LHCN-M2 (cell line): ENCODE data around the gene GALNT14. TPM values are rescaled to one million over a fixed set of nuclear protein-coding genes. Genes with fewer than 3 reads are reported as not detected.
"Not testable (repeated sequence)": the region's sequence is repeated elsewhere in the genome, so short reads cannot be mapped to it uniquely, and the experiment has no call there.

Experiments
- DNase-seq: peaks from one replicate; pipeline ENCODE4 v3.0.0-alpha.2; 2012; ENCODE audit warnings: low read depth
- polyA plus RNA-seq: library from polyadenylated mRNA; unstranded; fragments of >200 nt; gene quantifications from one replicate; pipeline ENCODE4 v1.2.1, GENCODE V29; 2012; ENCODE audit warnings: missing spikeins
- total RNA-seq: library from RNA; depleted of rRNA; stranded (reverse); fragments of >200 nt; gene quantifications from 2 replicates; pipeline ENCODE4 v1.2.3, GENCODE V29; 2014; rRNA removed

Gene GALNT14, protein sequence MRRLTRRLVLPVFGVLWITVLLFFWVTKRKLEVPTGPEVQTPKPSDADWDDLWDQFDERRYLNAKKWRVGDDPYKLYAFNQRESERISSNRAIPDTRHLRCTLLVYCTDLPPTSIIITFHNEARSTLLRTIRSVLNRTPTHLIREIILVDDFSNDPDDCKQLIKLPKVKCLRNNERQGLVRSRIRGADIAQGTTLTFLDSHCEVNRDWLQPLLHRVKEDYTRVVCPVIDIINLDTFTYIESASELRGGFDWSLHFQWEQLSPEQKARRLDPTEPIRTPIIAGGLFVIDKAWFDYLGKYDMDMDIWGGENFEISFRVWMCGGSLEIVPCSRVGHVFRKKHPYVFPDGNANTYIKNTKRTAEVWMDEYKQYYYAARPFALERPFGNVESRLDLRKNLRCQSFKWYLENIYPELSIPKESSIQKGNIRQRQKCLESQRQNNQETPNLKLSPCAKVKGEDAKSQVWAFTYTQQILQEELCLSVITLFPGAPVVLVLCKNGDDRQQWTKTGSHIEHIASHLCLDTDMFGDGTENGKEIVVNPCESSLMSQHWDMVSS
- total RNA-seq: not detected in 2 replicates
- polyA plus RNA-seq: not detected

DNA sequence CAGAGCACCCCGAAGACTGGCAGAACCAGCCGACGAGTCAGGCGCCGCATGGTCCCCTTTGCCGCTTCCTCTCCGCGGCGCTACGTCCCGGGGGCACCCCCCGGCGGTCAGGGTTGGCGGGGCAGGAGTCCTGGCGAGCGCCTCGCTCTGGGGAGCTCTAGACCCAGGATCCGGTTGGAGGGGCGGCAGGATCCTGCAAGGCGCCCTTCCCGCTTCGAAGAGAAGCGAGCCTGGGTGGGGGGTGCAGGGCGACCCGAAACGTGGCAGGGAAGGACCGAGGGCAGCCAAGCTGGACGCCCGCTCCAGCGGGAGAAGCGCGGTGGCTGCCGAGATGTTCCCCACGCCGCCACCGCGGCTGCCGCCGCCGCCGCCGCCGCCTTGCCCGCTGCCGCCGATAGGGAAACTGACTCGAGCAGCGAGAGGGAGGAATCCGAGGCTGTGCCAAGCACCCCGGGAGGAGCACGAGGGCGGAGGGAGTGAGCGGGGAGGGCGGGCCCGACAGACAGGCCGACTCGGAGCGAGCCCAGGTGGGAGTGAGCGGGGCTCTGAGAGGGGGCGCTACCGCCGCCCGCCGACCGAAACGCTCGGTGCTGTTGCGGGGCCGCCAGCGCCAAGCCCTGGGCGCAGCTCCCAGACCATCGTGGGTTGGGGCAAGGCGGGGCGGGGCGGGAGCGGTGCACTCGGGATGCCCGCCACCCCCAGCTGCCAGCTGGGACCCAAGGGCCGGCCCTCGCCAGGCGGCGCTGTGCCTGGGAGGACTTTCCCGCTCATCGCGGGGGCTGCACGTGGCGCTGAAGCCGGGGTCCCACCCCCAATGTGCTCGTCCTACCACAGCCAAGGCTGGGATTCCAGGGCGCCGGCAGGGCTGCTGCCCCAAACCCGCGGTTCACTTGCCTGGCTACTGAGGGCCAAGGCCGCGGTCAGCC, at the start of gene GALNT14:
Gene GALNT14 (minus strand): TSS at position 404 of the 926 bp plus-strand sequence. CDS start 354 bp downstream, at position 50.
- DNase-seq: peak; percentile 2

DNA sequence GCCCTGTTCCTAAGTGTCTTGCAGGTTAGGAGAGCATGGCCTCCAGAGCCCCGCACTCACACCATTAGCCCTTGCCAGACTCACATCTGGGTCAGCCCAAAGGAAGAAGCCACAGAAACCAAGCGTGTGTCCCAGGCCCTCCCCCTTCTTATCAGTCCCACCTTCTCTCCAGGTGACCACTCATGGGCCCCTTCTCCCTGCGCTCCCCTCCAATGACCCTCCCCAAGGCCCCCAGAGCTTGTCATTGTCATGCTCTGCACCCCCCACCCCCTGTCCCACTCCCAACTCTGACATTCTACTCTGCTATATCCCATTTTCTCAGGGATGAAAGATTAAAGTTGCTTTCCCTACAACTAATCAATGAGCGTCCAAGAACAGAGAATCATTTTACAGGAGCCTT, 48.9 kb upstream of the GALNT14 start:
- no peak for DNase-seq

DNA sequence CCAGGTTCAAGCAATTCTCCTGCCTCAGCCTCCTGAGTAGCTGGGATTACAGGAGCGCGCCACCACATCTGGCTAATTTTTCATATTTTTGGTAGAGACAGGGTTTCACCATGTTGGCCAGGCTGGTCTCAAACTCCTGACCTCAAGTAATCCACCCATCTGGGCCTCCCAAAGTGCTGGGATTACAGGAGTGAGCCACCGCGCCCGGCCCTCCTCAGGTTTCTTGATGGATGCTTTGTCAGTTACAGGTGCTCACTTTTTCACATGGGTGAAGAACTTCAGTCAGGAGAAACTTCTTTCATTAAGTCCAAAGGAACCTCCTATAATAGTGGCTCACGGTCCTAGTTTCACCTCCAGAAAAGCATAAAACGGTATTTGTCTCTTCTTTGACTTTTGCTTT, 45.7 kb upstream of the GALNT14 start:
- DNase-seq: not testable (repeated sequence)

GRCh38 chr2:31176742-31177141, 38.5 kb upstream of the GALNT14 start:
- no peak for DNase-seq

DNA sequence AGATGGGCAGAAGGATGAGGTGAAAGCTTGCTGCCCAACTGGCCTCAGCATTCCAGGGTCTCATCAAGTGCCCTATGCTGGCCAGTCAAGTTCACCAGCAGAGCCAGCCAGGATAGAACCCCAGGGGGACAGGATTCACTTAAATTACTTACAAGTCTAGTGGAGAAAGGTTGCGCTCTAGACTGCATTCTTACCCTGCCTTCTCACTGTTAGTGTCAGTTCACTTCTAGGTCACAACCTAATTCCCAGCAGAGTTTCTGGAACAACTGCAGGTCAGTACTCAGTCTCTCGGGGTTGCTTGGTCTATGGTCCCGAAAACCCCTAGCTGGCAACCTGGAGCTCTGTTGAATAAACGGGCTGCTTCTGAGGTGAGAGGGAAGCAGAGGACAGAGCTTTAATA, 32.9 kb upstream of the GALNT14 start:
- DNase-seq: no peak

DNA sequence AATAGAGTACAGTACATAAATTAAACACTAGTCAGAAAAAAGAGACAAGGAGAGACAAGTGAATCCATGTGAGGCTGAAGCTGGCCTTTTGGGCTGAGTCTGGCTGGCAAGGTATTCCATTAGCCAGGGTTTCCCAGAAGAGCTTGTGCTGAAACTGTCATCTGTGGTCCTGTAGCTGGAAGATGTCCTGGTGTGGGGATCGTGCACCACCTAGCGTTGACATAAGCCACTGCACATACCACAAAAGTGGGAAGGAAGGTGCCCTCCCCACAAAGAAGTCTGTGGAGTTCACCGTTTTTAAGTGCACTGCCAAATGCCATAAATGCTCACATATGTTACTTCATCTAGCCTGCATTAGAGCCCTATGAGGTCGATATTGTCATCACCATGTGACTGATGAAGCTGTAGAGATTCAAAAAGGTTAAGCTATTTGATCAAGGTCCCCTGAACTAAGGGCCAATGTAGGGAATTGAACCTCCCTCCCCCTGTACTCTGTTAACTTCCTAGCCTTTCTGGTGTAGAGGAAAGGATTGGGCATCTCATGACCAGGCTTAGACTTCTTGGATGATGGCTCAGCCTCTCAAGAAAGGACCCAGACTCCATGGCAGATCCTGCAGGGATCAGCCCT, 31.9 kb upstream of the GALNT14 start:
- DNase-seq: peak; percentile 43

GRCh38 chr2:31168291-31168690, 30.1 kb upstream of the GALNT14 start:
- no peak for DNase-seq

DNA sequence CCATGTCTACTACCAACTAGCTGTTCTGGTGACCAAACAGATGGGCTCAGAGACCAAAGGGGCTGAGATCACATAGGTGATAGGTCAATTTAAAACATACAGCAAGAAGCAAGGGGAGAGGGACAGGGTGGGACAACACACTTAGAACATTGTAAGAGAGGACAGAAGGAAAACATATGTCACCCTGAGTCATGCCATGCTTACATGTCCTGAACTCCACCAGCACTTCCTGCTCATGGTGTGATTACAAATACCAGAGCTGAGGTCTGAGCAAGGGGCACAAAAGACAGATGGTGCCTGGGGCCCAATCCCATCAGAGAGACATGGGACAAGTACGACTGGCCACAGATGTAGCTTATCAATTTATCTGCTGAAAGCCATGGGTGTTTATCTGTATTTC, 28.7 kb upstream of the GALNT14 start:
- DNase-seq: no peak

- peak; percentile 40 for DNase-seq
Measured at GRCh38 chr2:31163011-31163539, 24.8 kb upstream of the GALNT14 start.

- no peak for DNase-seq
Measured at GRCh38 chr2:31161637-31162036, 23.4 kb upstream of the GALNT14 start.

DNA sequence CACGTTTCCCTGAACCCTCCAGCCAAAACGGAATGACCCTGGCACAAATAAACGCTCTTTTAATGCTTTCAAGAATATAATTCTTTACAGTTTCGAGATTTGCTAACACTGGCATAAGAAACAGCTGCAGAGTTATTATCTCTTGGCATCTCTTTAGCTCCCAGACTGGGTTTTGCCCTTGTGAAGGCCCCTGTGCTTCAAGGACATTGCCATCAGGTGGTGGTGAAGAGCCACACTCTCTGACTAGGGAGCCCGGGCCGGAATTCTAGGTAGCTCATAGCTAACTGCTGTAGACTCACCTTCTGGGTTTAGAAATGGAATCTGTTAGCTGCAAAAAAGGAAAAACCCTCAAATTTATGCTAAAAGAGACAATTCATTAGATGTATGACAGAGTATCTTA, 13.3 kb upstream of the GALNT14 start:
- DNase-seq: no peak

GRCh38 chr2:31150120-31150670, 12.0 kb upstream of the GALNT14 start:
- no peak for DNase-seq

- DNase-seq: peak; percentile 10
Measured at GRCh38 chr2:31148514-31148913, 10.3 kb upstream of the GALNT14 start.

DNA sequence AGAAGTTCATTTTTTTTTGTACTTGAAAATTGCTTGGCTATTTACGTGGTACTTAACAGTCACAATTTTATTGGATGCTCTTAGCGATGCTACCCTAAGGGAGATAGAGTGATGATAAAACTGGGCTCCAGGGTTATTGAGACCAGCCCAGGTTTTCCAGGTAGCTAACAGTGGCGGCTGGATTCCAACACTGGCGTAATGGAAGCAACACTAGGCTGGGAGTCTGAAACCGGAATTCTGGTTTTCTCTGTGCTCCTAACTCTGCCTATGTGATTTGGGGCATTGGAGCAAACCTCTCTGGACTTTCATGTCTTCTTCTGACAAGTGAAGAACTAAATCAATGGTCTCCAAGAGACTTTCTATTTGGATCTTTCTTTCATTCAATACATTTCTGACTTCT, 9.4 kb upstream of the GALNT14 start:
- no peak for DNase-seq

- no peak for DNase-seq
Measured at GRCh38 chr2:31142110-31142509, 3.9 kb upstream of the GALNT14 start.

DNA sequence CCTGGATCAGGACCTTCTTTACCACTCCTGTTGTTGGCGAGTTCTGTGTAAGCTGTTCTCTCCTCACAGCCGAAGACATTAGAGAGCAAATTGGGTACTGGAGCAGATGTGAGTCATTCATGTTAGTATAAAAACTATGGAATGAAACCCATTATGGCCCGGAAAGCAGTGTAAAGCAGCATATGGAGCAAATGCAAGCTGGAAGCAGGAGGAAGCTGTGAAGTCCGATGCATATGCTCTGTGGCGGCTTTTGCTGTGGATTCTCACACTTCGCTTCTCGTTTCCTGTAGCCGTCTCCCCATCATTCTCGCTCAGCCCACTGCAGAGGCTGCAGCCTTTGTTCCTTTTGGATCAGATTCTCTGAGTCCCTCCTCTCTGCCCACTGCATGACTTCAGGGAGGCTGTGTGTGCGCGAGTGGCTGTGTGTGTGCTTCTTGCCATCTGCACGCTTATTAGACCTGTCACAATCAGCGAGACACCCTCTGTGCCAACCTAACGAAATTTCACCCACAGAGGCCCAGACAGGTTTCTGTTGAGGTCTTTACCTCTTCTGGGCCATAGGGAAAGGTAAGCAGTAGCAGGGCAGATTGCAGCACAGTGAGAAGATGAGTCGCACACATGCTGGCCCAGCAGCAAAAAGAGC, 3.3 kb upstream of the GALNT14 start:
- DNase-seq: no peak

GRCh38 chr2:31140151-31140550, 1.9 kb upstream of the GALNT14 start:
- no peak for DNase-seq

DNA sequence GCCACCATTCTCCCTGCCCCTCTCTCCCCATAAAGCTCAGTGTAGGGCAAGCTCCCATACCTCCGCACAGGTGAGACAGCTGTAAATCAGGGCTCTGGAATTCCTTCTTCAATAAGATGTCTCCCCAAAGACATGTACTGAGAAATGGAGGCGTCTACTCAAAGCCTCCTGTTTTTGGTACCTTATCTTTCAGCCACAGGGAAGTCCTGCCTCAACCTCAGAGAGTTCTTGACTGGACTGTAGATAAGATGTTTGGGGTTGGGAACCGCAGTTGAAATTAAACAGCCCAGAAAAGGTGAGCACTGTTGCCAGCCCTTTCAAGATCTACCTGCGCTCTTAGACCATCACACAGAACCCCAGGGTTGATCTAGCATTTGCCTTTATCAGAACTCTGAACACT, 1.4 kb upstream of the GALNT14 start:
- no peak for DNase-seq

DNA sequence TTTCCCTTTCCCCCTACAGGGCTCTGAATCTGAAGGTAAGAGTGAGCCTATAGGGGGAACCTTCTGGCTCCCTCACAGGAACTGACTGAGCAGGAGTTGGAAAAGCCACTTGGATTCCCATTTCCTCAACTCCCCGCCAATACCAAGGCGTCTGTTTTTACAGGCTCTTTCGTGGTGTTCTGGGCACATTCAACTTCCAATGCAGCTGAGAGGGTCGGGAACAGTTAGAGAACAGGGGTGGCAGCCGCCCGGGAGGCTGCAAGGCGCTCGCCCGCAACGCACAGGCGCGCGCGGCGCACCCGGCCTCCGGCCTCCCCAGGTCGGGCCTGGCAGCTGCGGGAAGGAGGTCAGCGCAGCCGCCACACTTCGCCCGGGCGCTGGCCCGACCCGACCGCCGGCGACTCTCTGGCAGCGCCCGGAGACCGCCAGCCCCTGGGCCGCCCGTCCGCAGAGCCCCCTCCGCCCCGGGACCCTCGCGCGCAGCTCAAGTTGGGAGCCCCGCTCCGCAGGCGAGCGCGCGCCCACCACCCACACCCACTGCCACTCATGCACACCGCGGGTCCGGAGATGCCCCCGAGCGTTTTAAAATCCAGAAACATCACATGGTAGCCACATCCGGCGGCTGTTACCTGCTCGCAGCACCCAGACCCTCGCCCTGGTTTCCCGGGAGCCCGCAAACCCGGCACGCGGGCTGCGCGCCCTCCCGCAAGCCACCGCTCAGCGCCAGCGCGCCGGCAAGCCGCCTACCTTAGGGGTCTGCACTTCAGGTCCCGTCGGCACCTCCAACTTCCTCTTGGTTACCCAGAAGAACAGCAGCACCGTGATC, 816 bp downstream of the GALNT14 start:
- DNase-seq: no peak

- no peak for DNase-seq
Measured at GRCh38 chr2:31136732-31137131, 1.5 kb downstream of the GALNT14 start.
